ENCODE data around the gene TPRG1L. TPM values are rescaled to one million over a fixed set of nuclear protein-coding genes. Genes with fewer than 3 reads are reported as not detected.

The TPRG1L gene
- total RNA-seq, 3 donors from 2014 or later = 70.4 to 96.0 (median 76.1) TPM

- Histone ChIP-seq H3K4me1 (ENCODE audit: low read depth) (peaks cover 14% of the 10 kb centered on the region), H3K9me3 (no peaks in the 10 kb centered on the region), H3K4me3 (no peak within 1 kb of the TSS), H3K36me3 (ENCODE audit: low read depth) (no peaks in the 10 kb centered on the region)
- ATAC-seq (peak; percentile 78), DNase-seq (peak; percentile 71 to 73 (median 71))
- TF ChIP-seq CTCF (IDR thresholded peaks at IDR 0.05) = no peak
- intact Hi-C loops (cut with DNase I, micrococcal nuclease) = no loop called here
Measured at GRCh38 chr1:3611170-3612019, 13.4 kb upstream of the TPRG1L start, which contains the start of gene MEGF6. MEGF6 (minus strand) TSS chr1:3611508; CDS start chr1:3611268, 240 bp downstream.

- intact Hi-C loops (cut with DNase I, micrococcal nuclease) = no loop called here
- no peak for TF ChIP-seq CTCF (IDR thresholded peaks at IDR 0.05)
- DNase-seq = no peak
- ATAC-seq = no peak
- no peaks in the 10 kb centered on the region for H3K36me3 ChIP-seq (ENCODE audit: low read depth)
- H3K4me3 ChIP-seq = no peak overlapping the region
- no peaks in the 10 kb centered on the region for H3K9me3 ChIP-seq
- H3K4me1 ChIP-seq (ENCODE audit: low read depth) = peaks cover 14% of the 10 kb centered on the region
Measured at GRCh38 chr1:3612123-3612522, 12.7 kb upstream of the TPRG1L start.

- DNase-seq = no peak
- ATAC-seq = no peak
- intact Hi-C loops (cut with DNase I, micrococcal nuclease) = loop anchor here (5.0 kb wide), 2 partner anchors 123 to 163 kb away; partner anchors contain the start of gene ARHGEF16 (in 1 of the 2)
- H3K36me3 ChIP-seq (ENCODE audit: low read depth) = no peaks in the 10 kb centered on the region
- TF ChIP-seq CTCF (IDR thresholded peaks at IDR 0.05) = peak; percentile 14
- no peak overlapping the region for H3K4me3 ChIP-seq
- H3K4me1 ChIP-seq (ENCODE audit: low read depth) = peaks cover 14% of the 10 kb centered on the region
- H3K9me3 ChIP-seq = no peaks in the 10 kb centered on the region
Measured at GRCh38 chr1:3614755-3615742, 9.8 kb upstream of the TPRG1L start.

GRCh38 chr1:3616861-3617260 is 8.0 kb upstream of the TPRG1L start:
- TF ChIP-seq CTCF (IDR thresholded peaks at IDR 0.05) = no peak
- ATAC-seq = no peak
- DNase-seq = no peak
- intact Hi-C loops (cut with DNase I, micrococcal nuclease) = loop anchor here (5.0 kb wide), 2 partner anchors 125 to 165 kb away; partner anchors contain the start of gene ARHGEF16 (in 1 of the 2)
- Histone ChIP-seq H3K4me1 (ENCODE audit: low read depth) (peaks cover 4% of the 10 kb centered on the region), H3K9me3 (no peaks in the 10 kb centered on the region), H3K4me3 (no peak overlapping the region), H3K36me3 (ENCODE audit: low read depth) (no peaks in the 10 kb centered on the region)

GRCh38 chr1:3617806-3618345 is 6.9 kb upstream of the TPRG1L start:
- no peaks in the 10 kb centered on the region for H3K36me3 ChIP-seq (ENCODE audit: low read depth)
- H3K9me3 ChIP-seq = no peaks in the 10 kb centered on the region
- no peak for TF ChIP-seq CTCF (IDR thresholded peaks at IDR 0.05)
- ATAC-seq (no peak), DNase-seq (no peak)
- intact Hi-C loops (cut with DNase I, micrococcal nuclease) = loop anchor here (5.0 kb wide), 2 partner anchors 126 to 166 kb away; partner anchors contain the start of gene ARHGEF16 (in 1 of the 2)
- peaks cover 4% of the 10 kb centered on the region for H3K4me1 ChIP-seq (ENCODE audit: low read depth)
- no peak overlapping the region for H3K4me3 ChIP-seq
